ENCODE measurements around the gene KCNJ4. TPM values are rescaled to one million over a fixed set of nuclear protein-coding genes. Genes with fewer than 3 reads are reported as not detected.

The KCNJ4 gene
- total RNA-seq, 2 experiments from 2014 or later: not detected

DNA sequence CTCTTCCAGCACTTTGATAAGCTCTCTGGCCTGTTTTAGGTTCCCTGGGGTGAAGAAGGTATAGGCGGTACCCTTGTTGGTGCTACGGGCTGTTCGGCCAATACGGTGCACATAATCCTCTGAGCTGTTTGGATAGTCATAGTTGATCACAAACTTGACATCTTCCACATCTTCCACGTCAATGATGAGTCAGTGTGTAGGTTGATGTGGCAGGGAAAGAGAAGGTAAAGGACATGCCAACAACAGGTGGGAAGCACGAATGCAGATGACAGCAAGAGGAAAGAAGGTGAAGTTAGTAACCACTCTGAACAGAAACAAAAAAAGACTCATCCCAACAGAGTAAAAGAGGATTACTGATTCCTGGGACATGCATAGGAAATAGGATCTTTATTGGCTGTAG is 32.9 kb upstream of the KCNJ4 start:
- no peaks in the 10 kb centered on the region for H3K79me2 ChIP-seq (ENCODE audit: insufficient read depth, low read depth, low read length)
- H2AFZ ChIP-seq (ENCODE audit: low read length): no peak overlapping the region
- H3K9me2 ChIP-seq (ENCODE audit: insufficient read depth, low read length): no peaks in the 10 kb centered on the region
- intact Hi-C loops (cut with micrococcal nuclease; ENCODE audit: unreplicated experiment): no loop called here
- H3K4me3 ChIP-seq (ENCODE audit: low read depth, low read length, poor library complexity, severe bottlenecking): no peak overlapping the region
- peaks cover 97% of the 10 kb centered on the region for H3K36me3 ChIP-seq (ENCODE audit: insufficient read depth, low read length)
- no TSS peak for BruUV-seq (replicated peaks)
- POLR2A ChIA-PET: interaction anchor here (0.8 kb wide), 1 partner anchor 13 kb away, joined by 3 read pairs; no protein-coding TSS in a partner anchor
- no peaks in the 10 kb centered on the region for H3K9me3 ChIP-seq (ENCODE audit: low read length)
- DNase-seq (ENCODE audit: low spot score): no peak
- H3K4me1 ChIP-seq (ENCODE audit: insufficient read depth, low read length, poor library complexity, severe bottlenecking): no peaks in the 10 kb centered on the region
- H3K4me2 ChIP-seq (ENCODE audit: low read length): no peak overlapping the region
- CTCF ChIA-PET (ENCODE audit: unreplicated experiment): no interaction called here
- H4K20me1 ChIP-seq (ENCODE audit: insufficient read depth, low read length): peaks cover 9% of the 10 kb centered on the region; the same call in 1 of the 2 replicates
- TF ChIP-seq, protein P1, sequence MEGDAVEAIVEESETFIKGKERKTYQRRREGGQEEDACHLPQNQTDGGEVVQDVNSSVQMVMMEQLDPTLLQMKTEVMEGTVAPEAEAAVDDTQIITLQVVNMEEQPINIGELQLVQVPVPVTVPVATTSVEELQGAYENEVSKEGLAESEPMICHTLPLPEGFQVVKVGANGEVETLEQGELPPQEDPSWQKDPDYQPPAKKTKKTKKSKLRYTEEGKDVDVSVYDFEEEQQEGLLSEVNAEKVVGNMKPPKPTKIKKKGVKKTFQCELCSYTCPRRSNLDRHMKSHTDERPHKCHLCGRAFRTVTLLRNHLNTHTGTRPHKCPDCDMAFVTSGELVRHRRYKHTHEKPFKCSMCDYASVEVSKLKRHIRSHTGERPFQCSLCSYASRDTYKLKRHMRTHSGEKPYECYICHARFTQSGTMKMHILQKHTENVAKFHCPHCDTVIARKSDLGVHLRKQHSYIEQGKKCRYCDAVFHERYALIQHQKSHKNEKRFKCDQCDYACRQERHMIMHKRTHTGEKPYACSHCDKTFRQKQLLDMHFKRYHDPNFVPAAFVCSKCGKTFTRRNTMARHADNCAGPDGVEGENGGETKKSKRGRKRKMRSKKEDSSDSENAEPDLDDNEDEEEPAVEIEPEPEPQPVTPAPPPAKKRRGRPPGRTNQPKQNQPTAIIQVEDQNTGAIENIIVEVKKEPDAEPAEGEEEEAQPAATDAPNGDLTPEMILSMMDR (conservative IDR thresholded peaks at IDR 0.05; ENCODE audit: low read length): no peak
- no peak for TF ChIP-seq EZH2phosphoT487 (IDR thresholded peaks at IDR 0.05; ENCODE audit: borderline replicate concordance, low read depth, low read length)
- no peak overlapping the region for H3K27ac ChIP-seq (ENCODE audit: low read depth, low read length, poor library complexity, severe bottlenecking)

DNA sequence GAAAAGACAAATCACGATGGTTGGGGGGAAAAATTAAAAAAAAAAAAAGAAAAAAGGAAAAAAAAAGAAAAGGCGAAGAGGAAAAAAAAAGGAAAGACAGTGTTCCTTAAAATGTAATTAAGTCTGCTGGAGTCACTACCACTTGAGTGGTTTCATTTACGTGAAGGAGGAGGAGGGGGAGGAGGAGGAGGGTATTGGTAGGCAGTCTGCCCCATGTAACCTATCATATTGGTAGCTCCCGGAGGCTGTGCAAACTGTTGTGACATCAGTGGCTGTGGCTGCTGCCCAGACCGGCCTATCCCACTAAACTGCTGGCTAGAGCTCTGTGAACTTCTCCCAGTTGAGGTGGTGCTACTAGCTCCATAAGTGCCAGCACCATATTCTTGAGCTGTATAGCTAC is 30.8 kb upstream of the KCNJ4 start:
- no peak overlapping the region for H3K4me2 ChIP-seq (ENCODE audit: low read length)
- no peaks in the 10 kb centered on the region for H3K79me2 ChIP-seq (ENCODE audit: insufficient read depth, low read depth, low read length)
- CTCF ChIA-PET (ENCODE audit: unreplicated experiment): no interaction called here
- BruUV-seq (replicated peaks): no TSS peak
- POLR2A ChIA-PET: interaction anchor here (0.6 kb wide), 2 partner anchors 23 to 75 kb away, joined by 3 to 5 read pairs; no protein-coding TSS in a partner anchor
- no peak overlapping the region for H3K4me3 ChIP-seq (ENCODE audit: low read depth, low read length, poor library complexity, severe bottlenecking)
- H4K20me1 ChIP-seq (ENCODE audit: insufficient read depth, low read length): 0 out of 2 replicates have a peak, but pooled peaks cover 6% of the 10 kb centered on the region
- H3K9me3 ChIP-seq (ENCODE audit: low read length): no peaks in the 10 kb centered on the region
- peaks cover 97% of the 10 kb centered on the region for H3K36me3 ChIP-seq (ENCODE audit: insufficient read depth, low read length)
- DNase-seq (ENCODE audit: low spot score): no peak
- H3K27ac ChIP-seq (ENCODE audit: low read depth, low read length, poor library complexity, severe bottlenecking): no peak overlapping the region
- no peak overlapping the region for H2AFZ ChIP-seq (ENCODE audit: low read length)
- no peaks in the 10 kb centered on the region for H3K9me2 ChIP-seq (ENCODE audit: insufficient read depth, low read length)
- no peak for TF ChIP-seq EZH2phosphoT487 (IDR thresholded peaks at IDR 0.05; ENCODE audit: borderline replicate concordance, low read depth, low read length)
- TF ChIP-seq, protein P1 (conservative IDR thresholded peaks at IDR 0.05; ENCODE audit: low read length): no peak
- intact Hi-C loops (cut with micrococcal nuclease; ENCODE audit: unreplicated experiment): no loop called here
- H3K4me1 ChIP-seq (ENCODE audit: insufficient read depth, low read length, poor library complexity, severe bottlenecking): no peaks in the 10 kb centered on the region

DNA sequence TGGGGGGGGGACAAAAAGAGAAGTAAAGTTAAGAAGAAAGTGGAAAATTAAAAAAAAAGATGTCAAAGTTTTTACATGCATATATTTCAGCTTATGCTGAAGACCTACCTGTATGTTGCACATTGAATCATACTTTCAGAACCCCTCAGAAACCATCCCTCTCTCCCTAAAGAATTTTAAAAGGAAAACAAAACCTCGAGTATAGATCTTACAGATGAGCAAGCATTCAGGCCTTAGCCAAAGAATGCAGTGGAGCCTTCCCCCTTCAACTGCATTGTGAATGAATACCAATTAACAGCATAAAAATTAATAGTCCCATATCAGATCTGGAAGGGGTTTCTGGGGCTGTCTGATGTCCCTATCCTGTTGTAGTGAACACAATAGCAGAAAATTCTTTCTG is 29.2 kb upstream of the KCNJ4 start:
- no peaks in the 10 kb centered on the region for H3K9me3 ChIP-seq (ENCODE audit: low read length)
- TF ChIP-seq, protein P1 (conservative IDR thresholded peaks at IDR 0.05; ENCODE audit: low read length): no peak
- no peak for TF ChIP-seq EZH2phosphoT487 (IDR thresholded peaks at IDR 0.05; ENCODE audit: borderline replicate concordance, low read depth, low read length)
- H3K4me1 ChIP-seq (ENCODE audit: insufficient read depth, low read length, poor library complexity, severe bottlenecking): no peaks in the 10 kb centered on the region
- H3K36me3 ChIP-seq (ENCODE audit: insufficient read depth, low read length): peaks cover 97% of the 10 kb centered on the region
- intact Hi-C loops (cut with micrococcal nuclease; ENCODE audit: unreplicated experiment): no loop called here
- POLR2A ChIA-PET: no interaction called here
- no peak for DNase-seq (ENCODE audit: low spot score)
- CTCF ChIA-PET (ENCODE audit: unreplicated experiment): no interaction called here
- no peak overlapping the region for H3K4me2 ChIP-seq (ENCODE audit: low read length)
- H3K9me2 ChIP-seq (ENCODE audit: insufficient read depth, low read length): no peaks in the 10 kb centered on the region
- no peaks in the 10 kb centered on the region for H4K20me1 ChIP-seq (ENCODE audit: insufficient read depth, low read length)
- no peak overlapping the region for H3K27ac ChIP-seq (ENCODE audit: low read depth, low read length, poor library complexity, severe bottlenecking)
- H2AFZ ChIP-seq (ENCODE audit: low read length): no peak overlapping the region
- H3K4me3 ChIP-seq (ENCODE audit: low read depth, low read length, poor library complexity, severe bottlenecking): no peak overlapping the region
- no peaks in the 10 kb centered on the region for H3K79me2 ChIP-seq (ENCODE audit: insufficient read depth, low read depth, low read length)
- no TSS peak for BruUV-seq (replicated peaks)

Data from OCI-LY7 (cell line).